T-cell (primary cell): ENCODE measurements around the gene APPL1. TPM values are rescaled to one million over a fixed set of nuclear protein-coding genes. Genes with fewer than 3 reads are reported as not detected.

Source experiments
- ATAC-seq, 4 experiments: fragments of 200-7000 bp in 3 of 4; fragments of 150-1000 bp in 1 of 4; cut with Tn5 transposase; replicated peaks in 1 of 4; 1 replicate in 3 of 4; 2 replicates in 1 of 4; pipeline ENCODE4 v1.10.0; 2021; ENCODE audit warnings: moderate library complexity in 3 of 4, mild to moderate bottlenecking in 2 of 4, moderate number of reproducible peaks in 1 of 4
- CTCF ChIA-PET, 2 donors: fragments of 300-600 bp; sonication (Branson Sonifier 250); formaldehyde crosslinking; loops; one replicate each; lab custom pipeline; 2022; ENCODE audit warnings: antibody characterized with exemption in 2 of 2; lab: Charles Lee
- POLR2A ChIA-PET, 2 donors: fragments of 300-600 bp; sonication (Branson Sonifier 250); formaldehyde crosslinking; loops; one replicate each; lab custom pipeline; 2022; ENCODE audit warnings: antibody characterized with exemption in 2 of 2; lab: Charles Lee
- DNase-seq, 35 experiments: peaks; one replicate each; pipeline versions ENCODE4 v3.0.0 to v3.0.0-alpha.2; 2013 to 2023
- H3K27ac ChIP-seq: one replicate; pipeline ENCODE4 v1.5.1; 2013; ENCODE audit warnings: low read length
- H3K27me3 ChIP-seq, 2 experiments: replicated peaks in 1 of 2; 1 replicate in 1 of 2; 2 replicates in 1 of 2; pipeline versions ENCODE4 v1.6.1 to v1.7.0; 2013; ENCODE audit warnings: low read length in 1 of 2, mixed read lengths in 1 of 2; ENCODE audit not compliant: control insufficient read depth in 2 of 2, insufficient read depth in 2 of 2; ENCODE audit errors: extremely low read depth in 1 of 2
- H3K36me3 ChIP-seq, 2 donors: 1 replicate in 1 of 2; 2 replicates in 1 of 2; pipeline versions ENCODE4 v1.6.1 to v1.7.0; 2013; ENCODE audit warnings: low read length in 1 of 2; ENCODE audit not compliant: control insufficient read depth in 2 of 2, insufficient read depth in 1 of 2; ENCODE audit errors: extremely low read depth in 1 of 2
- H3K4me1 ChIP-seq, 2 experiments: 1 replicate in 1 of 2; 2 replicates in 1 of 2; pipeline versions ENCODE4 v1.6.1 to v1.7.0; 2013; ENCODE audit warnings: low read length in 2 of 2, mixed read lengths in 1 of 2; ENCODE audit not compliant: insufficient read depth in 2 of 2, control insufficient read depth in 1 of 2; ENCODE audit errors: extremely low read depth in 1 of 2
- H3K4me3 ChIP-seq, 2 donors: 1 replicate in 1 of 2; 2 replicates in 1 of 2; pipeline versions ENCODE4 v1.5.1 to v1.7.0; 2013; ENCODE audit warnings: mild to moderate bottlenecking in 2 of 2, low read length in 1 of 2, moderate library complexity in 1 of 2; ENCODE audit not compliant: control insufficient read depth in 1 of 2; ENCODE audit errors: extremely low read depth in 1 of 2
- H3K9me3 ChIP-seq: 2 replicates; pipeline ENCODE4 v1.7.0; 2013
- H3K27ac Mint-ChIP-seq, 2 donors: one replicate each; pipeline ENCODE4 v1.8.0; 2020 to 2021; ENCODE audit warnings: mild to moderate bottlenecking in 2 of 2, mixed read lengths in 2 of 2
- H3K27me3 Mint-ChIP-seq, 2 donors: one replicate each; pipeline ENCODE4 v1.8.0; 2021 to 2022; ENCODE audit warnings: mixed read lengths in 2 of 2
- H3K36me3 Mint-ChIP-seq: one replicate; pipeline ENCODE4 v1.8.0; 2021; ENCODE audit warnings: mixed read lengths
- H3K4me1 Mint-ChIP-seq, 3 donors: one replicate each; pipeline ENCODE4 v1.8.0; 2020 to 2022; ENCODE audit warnings: mixed read lengths in 3 of 3, mild to moderate bottlenecking in 1 of 3
- H3K4me3 Mint-ChIP-seq, 3 donors: one replicate each; pipeline ENCODE4 v1.8.0; 2020 to 2022; ENCODE audit warnings: mild to moderate bottlenecking in 3 of 3, mixed read lengths in 3 of 3, moderate library complexity in 3 of 3
- H3K9me3 Mint-ChIP-seq, 3 donors: one replicate each; pipeline ENCODE4 v1.8.0; 2020 to 2022; ENCODE audit warnings: mixed read lengths in 3 of 3
- WGBS: methylation state at CpG from one replicate; pipeline ENCODE4 v1.1.5; 2013; ENCODE audit warnings: missing lambda C conversion rate; ENCODE audit not compliant: insufficient coverage; 5-methylcytosine and 5-hydroxymethylcytosine counted together
- total RNA-seq, 35 experiments: library from RNA in 6 of 35; stranded (reverse) in 6 of 35; fragments of 120-200 nt in 1 of 35; gene quantifications; one replicate each; pipeline versions ENCODE4 v1.2.1 to v1.2.4 and lab custom pipeline; 2013 to 2026

APPL1 gene
- total RNA-seq, 5 donors from 2014 or later (not counting 1 experiment from before 2014, with no cell fraction given): 23.4 to 30.9 (median 26.8) TPM

DNA sequence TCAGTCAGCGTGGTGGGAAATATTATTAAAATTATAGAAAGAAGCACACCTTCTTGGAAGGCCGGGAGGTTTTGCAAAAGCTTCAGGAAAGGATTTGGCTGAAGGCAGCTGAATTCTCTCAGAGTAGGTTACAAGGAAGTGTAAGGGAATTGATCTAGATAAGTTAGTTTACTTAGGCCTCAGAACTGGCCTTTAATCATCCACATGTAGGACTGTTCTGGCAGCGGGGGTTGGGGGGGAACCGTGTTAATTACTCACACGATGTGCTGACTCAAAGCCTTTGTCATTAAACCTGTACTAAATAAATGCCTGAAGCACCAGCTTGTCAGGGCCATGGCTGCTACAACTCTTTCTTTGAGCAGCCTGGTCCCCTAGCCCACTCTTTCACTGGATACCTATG, 52.2 kb downstream of the APPL1 start:
- peaks cover 0 to 2% (median 0%) of the 10 kb centered on the region in 3 donors for H3K9me3 Mint-ChIP-seq
- H3K36me3 Mint-ChIP-seq: peaks cover 9% of the 10 kb centered on the region
- no peak for DNase-seq
- H3K4me3 ChIP-seq: no peak overlapping the region
- H3K9me3 ChIP-seq: no peaks in the 10 kb centered on the region
- ATAC-seq: no peak
- H3K4me3 Mint-ChIP-seq: no peak overlapping the region
- peaks cover 0 to 3% of the 10 kb centered on the region in 2 donors for H3K27me3 Mint-ChIP-seq
- H3K27ac ChIP-seq: no peak overlapping the region
- no peaks in the 10 kb centered on the region for H3K27me3 ChIP-seq
- CTCF ChIA-PET: interaction anchor here in 1 of 2 donors (0.7 kb wide), 1 partner anchor 27 kb away, joined by 5 read pairs; no protein-coding TSS in a partner anchor
- no peaks in the 10 kb centered on the region for H3K4me1 ChIP-seq
- no peaks in the 10 kb centered on the region for H3K4me1 Mint-ChIP-seq
- POLR2A ChIA-PET: no interaction called here
- no peak overlapping the region for H3K27ac Mint-ChIP-seq
- no peaks in the 10 kb centered on the region for H3K36me3 ChIP-seq
- 100% methylated on average over 3 of the region's 5 CpGs for WGBS

DNA sequence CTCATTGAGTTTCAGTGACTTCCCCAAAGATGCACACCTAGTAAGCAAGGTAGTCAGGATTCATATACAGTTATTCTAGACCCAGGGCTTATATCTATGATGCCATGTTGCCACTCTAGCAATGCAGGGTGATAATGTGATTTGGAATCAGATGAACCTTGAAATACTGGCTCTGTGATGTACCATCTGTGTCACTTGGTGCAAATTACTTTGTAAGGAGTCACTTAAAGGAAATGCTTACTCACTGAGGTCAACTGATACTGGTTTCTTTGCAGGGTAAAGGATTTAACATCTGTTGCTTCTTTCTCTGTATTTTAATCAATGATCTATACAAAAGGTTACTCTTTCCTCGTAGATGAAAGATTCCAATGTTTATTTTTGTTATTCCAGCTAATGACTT, 54.2 kb downstream of the APPL1 start:
- H3K27me3 Mint-ChIP-seq: peaks cover 1 to 3% of the 10 kb centered on the region in 2 donors
- H3K9me3 Mint-ChIP-seq: peaks cover 0 to 4% (median 2%) of the 10 kb centered on the region in 3 donors
- CTCF ChIA-PET: no interaction called here
- no peaks in the 10 kb centered on the region for H3K4me1 Mint-ChIP-seq
- Histone ChIP-seq H3K36me3 (no peaks in the 10 kb centered on the region), H3K9me3 (no peaks in the 10 kb centered on the region), H3K27ac (no peak overlapping the region), H3K4me1 (no peaks in the 10 kb centered on the region), H3K4me3 (no peak overlapping the region), H3K27me3 (no peaks in the 10 kb centered on the region)
- H3K4me3 Mint-ChIP-seq: no peak overlapping the region
- no peak for ATAC-seq
- POLR2A ChIA-PET: no interaction called here
- H3K36me3 Mint-ChIP-seq: peaks cover 5% of the 10 kb centered on the region
- H3K27ac Mint-ChIP-seq: no peak overlapping the region
- WGBS: no CpG with 5 or more reads among the region's 1 CpG
- no peak for DNase-seq

DNA sequence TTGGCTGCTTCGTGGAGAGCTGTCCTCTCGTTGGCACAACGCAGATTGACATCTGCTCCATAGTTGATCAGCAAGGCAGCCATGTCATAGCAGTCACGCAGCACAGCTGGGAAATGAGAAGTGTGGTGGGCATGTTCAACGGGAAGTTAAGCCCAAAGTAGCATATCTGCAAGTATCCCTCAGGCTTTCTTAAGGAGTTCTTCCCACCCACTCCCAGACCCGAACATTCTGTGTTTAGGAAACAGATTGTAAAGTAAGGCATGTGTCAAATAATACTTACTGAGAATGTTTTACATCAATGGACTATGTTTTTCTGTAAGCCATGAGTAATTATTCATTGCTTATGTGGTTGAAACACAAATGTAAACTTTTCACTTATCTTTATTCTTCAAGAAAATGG, 55.8 kb downstream of the APPL1 start:
- no peak overlapping the region for H3K27ac ChIP-seq
- H3K4me3 Mint-ChIP-seq: no peak overlapping the region
- H3K27me3 ChIP-seq: no peaks in the 10 kb centered on the region
- no peak overlapping the region for H3K4me3 ChIP-seq
- ATAC-seq: no peak
- H3K9me3 ChIP-seq: no peaks in the 10 kb centered on the region
- 92% methylated on average over 2 of the region's 6 CpGs for WGBS
- no peaks in the 10 kb centered on the region for H3K4me1 Mint-ChIP-seq
- no peaks in the 10 kb centered on the region for H3K4me1 ChIP-seq
- ChIA-PET CTCF (no interaction called here), POLR2A (no interaction called here)
- peaks cover 0 to 6% (median 2%) of the 10 kb centered on the region in 3 donors for H3K9me3 Mint-ChIP-seq
- H3K36me3 Mint-ChIP-seq: no peaks in the 10 kb centered on the region
- DNase-seq: no peak
- no peak overlapping the region for H3K27ac Mint-ChIP-seq
- peaks cover 3 to 5% of the 10 kb centered on the region in 2 donors for H3K27me3 Mint-ChIP-seq
- no peaks in the 10 kb centered on the region for H3K36me3 ChIP-seq

DNA sequence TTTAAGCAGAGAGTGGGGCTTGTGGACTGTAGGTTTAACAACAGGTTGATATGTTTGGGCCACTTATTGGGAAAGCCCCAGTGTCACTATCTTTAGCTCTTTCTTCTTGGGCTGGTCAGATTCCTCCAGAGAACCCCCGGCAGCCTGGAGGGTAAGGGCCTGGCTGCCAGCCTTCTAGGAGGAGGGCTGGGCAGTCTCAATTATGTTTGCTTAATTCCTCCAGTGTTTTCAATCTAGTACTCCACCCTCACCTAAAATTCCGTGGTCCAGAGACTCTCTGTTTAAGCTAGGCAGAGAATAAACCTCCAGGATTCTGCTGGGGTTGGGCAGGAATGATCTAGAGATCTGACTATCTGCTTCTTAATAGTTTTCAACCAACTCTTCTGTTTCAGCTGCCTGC, 59.7 kb downstream of the APPL1 start:
- DNase-seq (no peak), ATAC-seq (no peak)
- POLR2A ChIA-PET: no interaction called here
- H3K27me3 Mint-ChIP-seq: peaks cover 16% of the 10 kb centered on the region in 2 donors
- no peaks in the 10 kb centered on the region for H3K36me3 Mint-ChIP-seq
- CTCF ChIA-PET: no interaction called here
- no CpG with 5 or more reads among the region's 2 CpGs for WGBS
- Histone ChIP-seq H3K27me3 (no peaks in the 10 kb centered on the region), H3K36me3 (no peaks in the 10 kb centered on the region), H3K9me3 (no peaks in the 10 kb centered on the region), H3K27ac (no peak overlapping the region), H3K4me1 (no peaks in the 10 kb centered on the region), H3K4me3 (no peak overlapping the region)
- H3K9me3 Mint-ChIP-seq: peaks cover 0 to 6% (median 0%) of the 10 kb centered on the region in 3 donors
- H3K4me1 Mint-ChIP-seq: no peaks in the 10 kb centered on the region
- no peak overlapping the region for H3K4me3 Mint-ChIP-seq
- H3K27ac Mint-ChIP-seq: no peak overlapping the region

DNA sequence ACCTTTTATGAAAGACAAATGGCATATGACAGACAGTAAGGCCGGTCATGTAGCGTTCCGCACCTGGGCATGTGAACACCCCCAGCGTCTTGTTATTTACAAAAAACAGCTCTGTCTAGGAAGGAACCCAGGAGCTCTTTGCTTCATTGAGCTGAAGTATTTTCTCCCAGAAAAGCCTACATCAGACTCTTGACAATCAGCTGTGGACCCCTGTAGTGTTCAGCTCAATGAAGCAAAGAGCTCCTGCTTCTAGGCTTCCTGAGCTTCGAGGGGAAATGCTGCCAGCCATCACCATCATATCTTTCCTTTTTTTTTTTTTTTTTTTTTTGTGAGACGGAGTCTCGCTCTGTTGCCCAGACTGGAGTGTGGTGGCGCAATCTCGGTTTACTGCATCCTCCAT, 60.9 kb downstream of the APPL1 start:
- Mint-ChIP-seq H3K4me1 (no peaks in the 10 kb centered on the region), H3K36me3 (no peaks in the 10 kb centered on the region), H3K27ac (no peak overlapping the region), H3K9me3 (peaks cover 0 to 6% (median 0%) of the 10 kb centered on the region in 3 donors), H3K4me3 (no peak overlapping the region), H3K27me3 (peaks cover 16 to 20% of the 10 kb centered on the region in 2 donors)
- CTCF ChIA-PET: no interaction called here
- Histone ChIP-seq H3K9me3 (no peaks in the 10 kb centered on the region), H3K27me3 (no peaks in the 10 kb centered on the region), H3K4me3 (no peak overlapping the region), H3K36me3 (no peaks in the 10 kb centered on the region), H3K27ac (no peak overlapping the region), H3K4me1 (no peaks in the 10 kb centered on the region)
- ATAC-seq (no peak), DNase-seq (no peak)
- POLR2A ChIA-PET: no interaction called here
- 91% methylated on average over 4 of the region's 9 CpGs for WGBS

DNA sequence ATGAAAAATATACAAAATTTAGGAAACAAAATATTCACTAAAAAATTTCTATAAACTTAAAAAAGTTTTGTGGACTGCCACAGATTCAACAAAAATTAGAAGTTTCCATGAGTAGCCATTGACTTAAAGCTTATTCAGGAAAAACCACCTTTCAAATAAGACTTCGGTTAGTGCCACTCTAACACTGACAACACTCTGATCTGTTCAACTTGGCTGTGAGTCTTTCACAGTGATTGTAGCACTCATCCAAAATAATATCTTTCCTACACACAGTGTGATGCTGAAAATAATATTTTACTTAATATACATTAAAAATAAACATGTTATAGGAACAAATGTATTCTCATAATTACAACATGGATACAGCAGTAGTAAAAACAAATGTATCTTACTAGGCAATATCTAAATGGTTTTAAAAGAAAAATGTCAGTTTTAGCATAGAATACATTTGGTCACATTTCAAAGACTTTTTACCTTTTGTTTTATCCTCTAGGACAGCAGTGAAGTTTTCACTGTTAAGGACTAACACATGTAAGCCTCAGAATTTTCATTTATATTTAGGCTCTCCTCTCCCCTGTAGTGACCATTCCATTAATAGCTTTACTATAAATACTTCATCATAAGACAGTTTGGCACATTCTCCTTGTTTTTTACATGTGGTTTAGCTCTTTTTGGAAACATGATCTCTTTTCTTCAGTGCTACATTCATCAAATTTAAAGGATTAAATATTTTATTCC, 64.8 kb downstream of the APPL1 start, which contains the start of gene ASB14:
TSS of gene ASB14 (minus strand) at position 527 of the 738 bp plus-strand sequence. CDS start 652 bp downstream, outside the sequence.
- Mint-ChIP-seq H3K27ac (no peak within 1 kb of the TSS), H3K36me3 (no peaks in the 10 kb centered on the region), H3K27me3 (peaks cover 25% of the 10 kb centered on the region in 2 donors), H3K9me3 (no peaks in the 10 kb centered on the region), H3K4me1 (no peaks in the 10 kb centered on the region), H3K4me3 (no peak within 1 kb of the TSS)
- Histone ChIP-seq H3K36me3 (no peaks in the 10 kb centered on the region), H3K4me1 (no peaks in the 10 kb centered on the region), H3K4me3 (no peak within 1 kb of the TSS), H3K27ac (no peak within 1 kb of the TSS), H3K27me3 (no peaks in the 10 kb centered on the region), H3K9me3 (no peaks in the 10 kb centered on the region)
- POLR2A ChIA-PET: no interaction called here
- no CpG with 5 or more reads among the region's 1 CpG for WGBS
- ATAC-seq (no peak), DNase-seq (no peak)
- CTCF ChIA-PET: no interaction called here
